ENCODE measurements around the gene ZNF276. TPM values are rescaled to one million over a fixed set of nuclear protein-coding genes. Genes with fewer than 3 reads are reported as not detected.

ZNF276 gene
- total RNA-seq, 1 experiment from 2014 or later: 19.9 TPM

DNA sequence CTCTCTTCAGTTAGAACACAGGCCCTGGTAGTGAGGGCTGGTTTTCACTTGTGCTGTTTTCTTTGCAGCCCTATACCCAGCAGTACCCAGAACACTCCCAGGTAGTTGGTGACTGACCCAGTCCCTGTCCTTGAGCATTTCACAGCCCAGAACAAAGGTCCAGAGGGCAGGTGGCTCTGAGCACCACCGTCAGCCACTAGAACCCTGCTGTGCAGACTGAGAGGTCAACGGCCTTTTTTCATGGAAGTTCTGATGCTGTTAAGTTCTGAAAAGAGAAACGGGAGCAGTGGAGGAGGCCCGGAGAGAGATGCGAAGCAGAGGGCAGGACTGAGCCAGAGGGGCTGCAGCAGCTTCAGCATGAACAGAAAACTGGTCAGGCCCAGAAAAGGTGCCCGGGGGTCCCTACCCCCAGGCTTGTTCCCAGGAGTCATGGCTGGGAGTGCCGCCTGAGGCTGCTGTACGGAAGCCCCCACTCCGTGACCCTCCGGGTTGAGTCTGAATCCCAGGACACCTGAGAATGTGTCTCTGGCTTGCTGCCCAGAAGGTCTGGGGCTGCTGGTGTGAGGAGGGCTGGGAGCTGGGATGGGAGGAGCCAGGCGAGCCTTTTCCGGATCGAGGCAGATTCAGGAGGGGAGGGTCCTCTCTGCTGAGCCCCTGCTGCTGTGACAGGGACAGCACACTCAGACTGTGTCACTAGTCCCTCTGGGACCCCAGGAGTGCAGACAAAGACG, 8.7 kb downstream of the ZNF276 start:
- H3K4me3 ChIP-seq (ENCODE audit: low read depth in 2 of 2, low read length in 2 of 2): no peak overlapping the region
- H3K36me3 ChIP-seq (ENCODE audit: control insufficient read depth, insufficient read depth, low read length): peaks cover 3% of the 10 kb centered on the region; the same call in 1 of the 2 replicates
- no peak overlapping the region for H3K27ac ChIP-seq (ENCODE audit: low read length)
- TF ChIP-seq POLR2AphosphoS5 (IDR thresholded peaks at IDR 0.05; ENCODE audit: low read depth, low read length) (no peak), TCF7L2 (IDR thresholded peaks at IDR 0.05; ENCODE audit: low read depth, low read length) (no peak), SIN3A (IDR thresholded peaks at IDR 0.05; ENCODE audit: borderline replicate concordance, insufficient read depth, low read depth, low read length) (no peak)
- TF ChIP-seq, protein P1, sequence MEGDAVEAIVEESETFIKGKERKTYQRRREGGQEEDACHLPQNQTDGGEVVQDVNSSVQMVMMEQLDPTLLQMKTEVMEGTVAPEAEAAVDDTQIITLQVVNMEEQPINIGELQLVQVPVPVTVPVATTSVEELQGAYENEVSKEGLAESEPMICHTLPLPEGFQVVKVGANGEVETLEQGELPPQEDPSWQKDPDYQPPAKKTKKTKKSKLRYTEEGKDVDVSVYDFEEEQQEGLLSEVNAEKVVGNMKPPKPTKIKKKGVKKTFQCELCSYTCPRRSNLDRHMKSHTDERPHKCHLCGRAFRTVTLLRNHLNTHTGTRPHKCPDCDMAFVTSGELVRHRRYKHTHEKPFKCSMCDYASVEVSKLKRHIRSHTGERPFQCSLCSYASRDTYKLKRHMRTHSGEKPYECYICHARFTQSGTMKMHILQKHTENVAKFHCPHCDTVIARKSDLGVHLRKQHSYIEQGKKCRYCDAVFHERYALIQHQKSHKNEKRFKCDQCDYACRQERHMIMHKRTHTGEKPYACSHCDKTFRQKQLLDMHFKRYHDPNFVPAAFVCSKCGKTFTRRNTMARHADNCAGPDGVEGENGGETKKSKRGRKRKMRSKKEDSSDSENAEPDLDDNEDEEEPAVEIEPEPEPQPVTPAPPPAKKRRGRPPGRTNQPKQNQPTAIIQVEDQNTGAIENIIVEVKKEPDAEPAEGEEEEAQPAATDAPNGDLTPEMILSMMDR (IDR thresholded peaks at IDR 0.05): no peak
- TF ChIP-seq, protein P2, sequence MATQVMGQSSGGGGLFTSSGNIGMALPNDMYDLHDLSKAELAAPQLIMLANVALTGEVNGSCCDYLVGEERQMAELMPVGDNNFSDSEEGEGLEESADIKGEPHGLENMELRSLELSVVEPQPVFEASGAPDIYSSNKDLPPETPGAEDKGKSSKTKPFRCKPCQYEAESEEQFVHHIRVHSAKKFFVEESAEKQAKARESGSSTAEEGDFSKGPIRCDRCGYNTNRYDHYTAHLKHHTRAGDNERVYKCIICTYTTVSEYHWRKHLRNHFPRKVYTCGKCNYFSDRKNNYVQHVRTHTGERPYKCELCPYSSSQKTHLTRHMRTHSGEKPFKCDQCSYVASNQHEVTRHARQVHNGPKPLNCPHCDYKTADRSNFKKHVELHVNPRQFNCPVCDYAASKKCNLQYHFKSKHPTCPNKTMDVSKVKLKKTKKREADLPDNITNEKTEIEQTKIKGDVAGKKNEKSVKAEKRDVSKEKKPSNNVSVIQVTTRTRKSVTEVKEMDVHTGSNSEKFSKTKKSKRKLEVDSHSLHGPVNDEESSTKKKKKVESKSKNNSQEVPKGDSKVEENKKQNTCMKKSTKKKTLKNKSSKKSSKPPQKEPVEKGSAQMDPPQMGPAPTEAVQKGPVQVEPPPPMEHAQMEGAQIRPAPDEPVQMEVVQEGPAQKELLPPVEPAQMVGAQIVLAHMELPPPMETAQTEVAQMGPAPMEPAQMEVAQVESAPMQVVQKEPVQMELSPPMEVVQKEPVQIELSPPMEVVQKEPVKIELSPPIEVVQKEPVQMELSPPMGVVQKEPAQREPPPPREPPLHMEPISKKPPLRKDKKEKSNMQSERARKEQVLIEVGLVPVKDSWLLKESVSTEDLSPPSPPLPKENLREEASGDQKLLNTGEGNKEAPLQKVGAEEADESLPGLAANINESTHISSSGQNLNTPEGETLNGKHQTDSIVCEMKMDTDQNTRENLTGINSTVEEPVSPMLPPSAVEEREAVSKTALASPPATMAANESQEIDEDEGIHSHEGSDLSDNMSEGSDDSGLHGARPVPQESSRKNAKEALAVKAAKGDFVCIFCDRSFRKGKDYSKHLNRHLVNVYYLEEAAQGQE (IDR thresholded peaks at IDR 0.05; ENCODE audit: insufficient read depth in 1 of 2, low read depth in 2 of 2, low read length in 1 of 2): no peak
- intact Hi-C loops (cut with micrococcal nuclease; ENCODE audit: unreplicated experiment): no loop called here
- no TSS peak for BruUV-seq (replicated peaks)
- H3K4me1 ChIP-seq (ENCODE audit: control insufficient read depth, insufficient read depth, low read length): no peaks in the 10 kb centered on the region
- ChIA-PET POLR2A (no interaction called here), CTCF (no interaction called here)
- H3K27me3 ChIP-seq (ENCODE audit: control insufficient read depth, insufficient read depth, low read length): no peaks in the 10 kb centered on the region
- in situ Hi-C loops (cut with HindIII; ENCODE audit: low pct_unique_long_range_greater_than_20kb, low sequenced_read_pairs): no loop called here
- ATAC-seq (no peak), DNase-seq (ENCODE audit: low read depth, low spot score) (no peak)
- no peaks in the 10 kb centered on the region for H3K9me3 ChIP-seq (ENCODE audit: control insufficient read depth, insufficient read depth, low read depth, low read length)

DNA sequence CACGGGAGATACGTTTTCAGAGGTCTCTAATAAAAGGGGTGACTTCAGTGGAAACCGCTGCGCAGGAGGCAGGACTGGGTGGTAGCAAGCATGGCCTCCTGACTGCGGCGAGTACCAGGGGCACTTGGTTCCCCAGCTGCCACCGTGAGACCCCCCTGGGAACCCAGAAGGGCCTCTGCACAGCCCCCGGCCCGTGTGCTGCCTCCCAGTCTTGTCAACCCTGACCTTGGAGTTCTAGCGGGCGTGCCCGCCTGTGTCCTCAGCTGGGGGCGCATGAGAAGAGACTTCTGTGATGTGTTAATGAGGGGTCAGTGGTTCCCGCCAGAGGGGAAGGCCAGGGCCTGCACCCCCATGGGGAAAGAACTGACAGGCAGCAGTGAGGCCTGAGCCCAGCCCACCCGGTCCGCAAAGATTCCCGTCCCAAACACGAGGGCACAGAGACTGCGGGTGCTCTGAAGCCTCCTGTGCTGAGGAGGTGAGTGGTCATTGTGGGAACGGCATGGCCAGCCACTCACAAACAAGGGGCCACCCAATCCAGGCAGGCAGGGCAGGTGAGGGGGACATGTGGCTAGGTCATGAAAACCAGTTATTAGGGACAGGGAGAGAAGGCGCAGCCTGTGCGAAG, 9.4 kb downstream of the ZNF276 start:
- H3K36me3 ChIP-seq (ENCODE audit: control insufficient read depth, insufficient read depth, low read length): peaks cover 3% of the 10 kb centered on the region; the same call in 1 of the 2 replicates
- no peak overlapping the region for H3K4me3 ChIP-seq (ENCODE audit: low read depth in 2 of 2, low read length in 2 of 2)
- ChIA-PET CTCF (no interaction called here), POLR2A (no interaction called here)
- intact Hi-C loops (cut with micrococcal nuclease; ENCODE audit: unreplicated experiment): no loop called here
- no peaks in the 10 kb centered on the region for H3K27me3 ChIP-seq (ENCODE audit: control insufficient read depth, insufficient read depth, low read length)
- H3K4me1 ChIP-seq (ENCODE audit: control insufficient read depth, insufficient read depth, low read length): no peaks in the 10 kb centered on the region
- TF ChIP-seq TCF7L2 (IDR thresholded peaks at IDR 0.05; ENCODE audit: low read depth, low read length) (no peak), SIN3A (IDR thresholded peaks at IDR 0.05; ENCODE audit: borderline replicate concordance, insufficient read depth, low read depth, low read length) (no peak), POLR2AphosphoS5 (IDR thresholded peaks at IDR 0.05; ENCODE audit: low read depth, low read length) (no peak)
- TF ChIP-seq, protein P2 (IDR thresholded peaks at IDR 0.05; ENCODE audit: insufficient read depth in 1 of 2, low read depth in 2 of 2, low read length in 1 of 2): no peak
- TF ChIP-seq, protein P1 (IDR thresholded peaks at IDR 0.05): no peak
- in situ Hi-C loops (cut with HindIII; ENCODE audit: low pct_unique_long_range_greater_than_20kb, low sequenced_read_pairs): no loop called here
- DNase-seq (ENCODE audit: low read depth, low spot score) (no peak), ATAC-seq (no peak)
- no peaks in the 10 kb centered on the region for H3K9me3 ChIP-seq (ENCODE audit: control insufficient read depth, insufficient read depth, low read depth, low read length)
- H3K27ac ChIP-seq (ENCODE audit: low read length): no peak overlapping the region
- BruUV-seq (replicated peaks): no TSS peak

Data from Panc1 (cell line).